PFSK-1 (cell line): Measurements from ENCODE around the gene BCL7B.

ENCODE experiments used
- FOXP2 ChIP-seq: optimal IDR thresholded peaks from 2 replicates; pipeline ENCODE3; 2011; ENCODE audit warnings: borderline replicate concordance, control low read depth, inconsistent platforms; ENCODE audit not compliant: insufficient read depth; ENCODE audit errors: extremely low read length, extremely low read depth
- POLR2AphosphoS5 ChIP-seq: IDR thresholded peaks from 2 replicates; pipeline ENCODE4 v1.6.1; 2012; ENCODE audit warnings: low read depth, mild to moderate bottlenecking, control low read depth, low read length, moderate library complexity
- REST ChIP-seq, 2 experiments: IDR thresholded peaks; 2 replicates each; pipeline versions ENCODE4 v1.6.1 to v1.8.0; 2011 to 2012; ENCODE audit warnings: low read depth in 2 of 2, low read length in 2 of 2, control low read depth in 1 of 2, inconsistent platforms in 1 of 2, mild to moderate bottlenecking in 1 of 2, moderate library complexity in 1 of 2; ENCODE audit not compliant: insufficient read depth in 1 of 2
- SIN3A ChIP-seq: IDR thresholded peaks from 2 replicates; pipeline ENCODE4 v1.6.1; 2012; ENCODE audit warnings: mild to moderate bottlenecking, low read length, moderate library complexity, borderline replicate concordance; ENCODE audit not compliant: insufficient read depth
- TAF1 ChIP-seq: IDR thresholded peaks from 2 replicates; pipeline ENCODE4 v1.6.1; 2012; ENCODE audit warnings: low read length, control low read depth, borderline replicate concordance; ENCODE audit not compliant: insufficient read depth

The BCL7B gene

GRCh38 chr7:73578342-73579128 lies 21.0 kb upstream of the BCL7B start, which contains the start of gene TBL2:
TSS of gene TBL2 (minus strand) at chr7:73578579. CDS start at chr7:73578549, 30 bp downstream.
- TF ChIP-seq FOXP2 (peak; percentile 6), SIN3A (0 out of 2 replicates have a peak, but pooled peaks have one; percentile 15), REST (IDR thresholded peaks at IDR 0.05; ENCODE audit: insufficient read depth in 1 of 2, low read depth in 2 of 2, low read length in 2 of 2) (peak in 1 of 2 experiments; percentile 69; a peak in 1 of 4 replicates), POLR2AphosphoS5 (peak; percentile 97), TAF1 (peak; percentile 97)

GRCh38 chr7:73577627-73578341 lies 20.3 kb upstream of the BCL7B start:
- TF ChIP-seq POLR2AphosphoS5: no peak
- TF ChIP-seq SIN3A: no peak
- no peak for TF ChIP-seq TAF1
- no peak for TF ChIP-seq FOXP2
- no peak for TF ChIP-seq REST (IDR thresholded peaks at IDR 0.05; ENCODE audit: insufficient read depth in 1 of 2, low read depth in 2 of 2, low read length in 2 of 2)

- TF ChIP-seq POLR2AphosphoS5: no peak
- no peak for TF ChIP-seq TAF1
- TF ChIP-seq SIN3A: no peak
- no peak for TF ChIP-seq REST (IDR thresholded peaks at IDR 0.05; ENCODE audit: insufficient read depth in 1 of 2, low read depth in 2 of 2, low read length in 2 of 2)
- TF ChIP-seq FOXP2: no peak
These were observed 16.3 kb upstream of the BCL7B start for GRCh38 chr7:73573791-73574190.

GRCh38 chr7:73573276-73573675 lies 15.8 kb upstream of the BCL7B start:
- TF ChIP-seq POLR2AphosphoS5 (0 out of 2 replicates have a peak, but pooled peaks have one; percentile 7), REST (IDR thresholded peaks at IDR 0.05; ENCODE audit: insufficient read depth in 1 of 2, low read depth in 2 of 2, low read length in 2 of 2) (no peak)
